T-helper 17 cell (primary cell): ENCODE data around the gene COL5A2. TPM values are rescaled to one million over a fixed set of nuclear protein-coding genes. Genes with fewer than 3 reads are reported as not detected.

ENCODE experiments used
- ATAC-seq: fragments of 150-1000 bp; cut with Tn5 transposase; 2 replicates; pipeline ENCODE4 v1.10.0; 2021; ENCODE audit warnings: mild to moderate bottlenecking, moderate library complexity
- DNase-seq, 3 donors: peaks; one replicate each; pipeline versions ENCODE4 v3.0.0 to v3.0.0-alpha.2; 2020 to 2021
- H3K9me3 ChIP-seq: one replicate; pipeline ENCODE4 v1.7.0; 2013; ENCODE audit warnings: low read length, mild to moderate bottlenecking; ENCODE audit not compliant: control insufficient read depth, poor library complexity, severe bottlenecking
- H3K27ac Mint-ChIP-seq: one replicate; pipeline ENCODE4 v1.8.0; 2022; ENCODE audit warnings: mild to moderate bottlenecking, moderate library complexity, mixed read lengths
- H3K27me3 Mint-ChIP-seq: one replicate; pipeline ENCODE4 v1.8.0; 2022; ENCODE audit warnings: mixed read lengths
- H3K36me3 Mint-ChIP-seq: one replicate; pipeline ENCODE4 v1.8.0; 2022; ENCODE audit warnings: low read depth, mixed read lengths
- H3K4me1 Mint-ChIP-seq: one replicate; pipeline ENCODE4 v1.8.0; 2022; ENCODE audit warnings: mild to moderate bottlenecking, mixed read lengths
- H3K4me3 Mint-ChIP-seq: one replicate; pipeline ENCODE4 v1.8.0; 2022; ENCODE audit warnings: mild to moderate bottlenecking, moderate library complexity, mixed read lengths
- total RNA-seq, 4 donors: library from RNA in 2 of 4; stranded (reverse) in 2 of 4; gene quantifications; one replicate each; pipeline ENCODE4 v1.2.3 and lab custom pipeline; 2022 to 2026

COL5A2 gene
- total RNA-seq, 2 donors from 2014 or later: 0.18 to 0.37 TPM

DNA sequence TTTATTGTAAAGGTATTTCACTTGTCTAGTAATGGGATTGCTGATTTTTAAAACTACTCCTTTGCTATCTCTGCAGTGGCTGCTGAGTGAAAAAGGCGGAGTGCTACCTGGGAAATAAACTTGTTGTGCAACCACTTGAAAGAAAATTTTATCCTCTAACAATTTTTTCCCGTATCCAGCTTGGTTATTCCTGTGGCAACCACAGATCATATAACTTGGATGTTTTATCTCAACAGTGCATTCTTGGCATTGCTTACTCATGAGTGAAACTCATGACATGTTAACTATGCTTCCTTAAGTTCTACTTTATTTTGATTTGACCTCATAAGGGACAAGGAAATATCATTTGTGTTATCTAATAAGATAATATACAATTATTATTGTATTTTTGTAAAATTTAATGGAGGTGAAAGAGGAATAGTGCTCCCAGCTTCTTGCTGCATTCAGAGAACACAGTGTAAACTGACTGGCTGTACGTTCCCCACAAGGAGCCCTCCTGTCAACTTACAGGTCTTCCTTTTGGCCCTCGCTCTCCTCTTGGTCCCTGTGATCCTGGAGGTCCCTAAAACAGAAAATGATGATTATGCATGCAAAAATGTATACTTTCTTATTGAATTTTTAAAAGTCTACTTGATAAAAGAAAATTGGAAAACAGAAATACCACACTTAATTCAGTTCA is 82.7 kb downstream of the COL5A2 start:
- ATAC-seq (no peak), DNase-seq (no peak)
- H3K4me1 Mint-ChIP-seq: no peaks in the 10 kb centered on the region
- H3K4me3 Mint-ChIP-seq: no peak overlapping the region
- no peak overlapping the region for H3K27ac Mint-ChIP-seq
- H3K9me3 ChIP-seq: no peaks in the 10 kb centered on the region
- H3K27me3 Mint-ChIP-seq: peaks cover 6% of the 10 kb centered on the region
- no peaks in the 10 kb centered on the region for H3K36me3 Mint-ChIP-seq

DNA sequence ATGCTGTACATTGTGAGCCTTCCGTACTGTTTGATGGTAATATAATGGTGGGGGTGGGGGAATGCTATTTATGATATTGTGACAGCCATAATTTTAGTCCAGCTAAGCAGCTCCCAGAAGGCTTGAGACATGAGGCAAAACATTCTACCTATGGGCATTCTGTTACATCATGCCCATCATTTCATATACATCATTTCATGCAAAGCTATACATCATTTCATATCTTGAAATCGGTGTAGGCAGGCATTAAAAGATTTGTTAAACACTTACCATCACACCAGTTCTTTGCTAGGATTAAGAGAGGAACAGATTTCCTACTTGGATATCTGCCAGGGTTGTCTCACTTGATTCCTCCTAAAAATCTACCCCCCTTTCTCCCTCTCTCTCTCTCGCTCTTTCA is 84.5 kb downstream of the COL5A2 start:
- no peak overlapping the region for H3K27ac Mint-ChIP-seq
- no peak overlapping the region for H3K4me3 Mint-ChIP-seq
- DNase-seq (no peak), ATAC-seq (no peak)
- H3K27me3 Mint-ChIP-seq: peaks cover 6% of the 10 kb centered on the region
- peaks cover 3% of the 10 kb centered on the region for H3K4me1 Mint-ChIP-seq
- no peaks in the 10 kb centered on the region for H3K36me3 Mint-ChIP-seq
- H3K9me3 ChIP-seq: no peaks in the 10 kb centered on the region

DNA sequence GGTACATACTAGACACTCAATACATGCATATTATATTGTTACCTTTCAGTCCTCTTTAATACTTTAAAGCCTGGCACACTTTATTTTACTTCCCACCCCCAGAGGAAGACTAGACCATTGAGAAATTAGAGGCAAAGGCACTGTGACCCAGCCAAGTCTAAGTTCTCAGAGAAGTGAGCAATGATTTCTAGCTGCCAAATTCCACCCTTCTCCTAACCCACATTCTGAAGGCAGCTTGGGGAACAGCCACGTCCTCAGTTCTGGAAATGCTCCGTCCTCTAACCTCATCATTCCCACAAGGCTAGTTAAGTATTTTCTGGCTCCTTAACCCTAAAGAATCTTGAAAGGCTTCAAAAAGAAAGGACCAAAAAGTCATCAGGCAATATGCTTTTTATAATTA is 86.6 kb downstream of the COL5A2 start:
- no peak for DNase-seq
- H3K27me3 Mint-ChIP-seq: peaks cover 6% of the 10 kb centered on the region
- no peaks in the 10 kb centered on the region for H3K9me3 ChIP-seq
- no peaks in the 10 kb centered on the region for H3K36me3 Mint-ChIP-seq
- H3K27ac Mint-ChIP-seq: no peak overlapping the region
- ATAC-seq: no peak
- H3K4me3 Mint-ChIP-seq: no peak overlapping the region
- peaks cover 8% of the 10 kb centered on the region for H3K4me1 Mint-ChIP-seq

DNA sequence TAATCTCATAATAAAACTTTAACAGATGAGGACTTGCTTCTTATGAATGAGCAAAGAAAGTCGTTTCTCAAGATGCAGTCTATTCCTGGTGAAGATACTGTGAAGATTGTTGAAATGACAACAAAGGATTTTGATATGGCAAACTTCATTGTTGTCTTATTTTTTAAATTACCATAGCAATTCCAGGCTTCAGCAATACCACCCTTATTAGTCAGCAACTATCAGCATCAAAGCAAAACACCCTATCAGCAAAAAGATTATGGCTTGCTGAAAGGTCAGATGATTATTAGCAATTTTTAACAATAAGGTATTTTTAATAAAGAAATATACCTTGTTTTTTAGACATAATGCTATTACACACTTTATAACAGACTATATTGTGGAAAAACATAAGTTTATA is 88.3 kb downstream of the COL5A2 start:
- H3K27me3 Mint-ChIP-seq: peaks cover 6% of the 10 kb centered on the region
- no peak for ATAC-seq

DNA sequence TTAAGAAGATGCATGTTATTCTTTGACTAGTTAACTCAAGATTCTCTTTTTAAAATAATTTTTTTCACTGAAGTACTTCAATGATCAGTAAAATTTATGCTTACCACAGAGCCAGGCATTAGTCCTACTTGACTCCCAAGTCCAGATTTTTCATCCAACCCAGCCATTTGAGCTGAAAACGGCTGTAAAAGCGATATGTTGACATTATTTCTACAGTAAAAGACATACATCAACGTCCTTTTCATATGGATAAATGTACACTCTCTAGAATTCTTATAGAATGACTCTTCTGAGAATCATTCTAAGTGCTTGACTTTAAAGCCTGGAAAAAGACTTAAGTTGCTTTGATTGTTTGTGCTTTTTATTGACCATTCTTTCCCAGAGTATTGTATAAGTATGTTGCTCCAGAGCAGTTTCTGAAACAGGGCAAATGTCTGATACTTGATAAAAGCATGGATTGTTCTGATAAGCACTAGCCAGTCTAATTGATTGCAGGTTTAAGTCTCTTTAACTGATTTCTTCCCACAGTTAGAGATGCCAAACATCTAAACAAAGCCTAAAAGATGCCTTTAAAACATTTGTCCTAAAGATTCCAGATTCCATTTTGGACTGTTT is 90.9 kb downstream of the COL5A2 start:
- H3K9me3 ChIP-seq: no peaks in the 10 kb centered on the region
- ATAC-seq (no peak), DNase-seq (no peak)
- Mint-ChIP-seq H3K27me3 (no peaks in the 10 kb centered on the region), H3K36me3 (no peaks in the 10 kb centered on the region), H3K4me3 (no peak overlapping the region), H3K27ac (no peak overlapping the region), H3K4me1 (peaks cover 8% of the 10 kb centered on the region)

More for the DNA sequence above, 88.3 kb downstream of the COL5A2 start:
- Mint-ChIP-seq H3K27ac (no peak overlapping the region), H3K4me1 (peaks cover 8% of the 10 kb centered on the region), H3K36me3 (no peaks in the 10 kb centered on the region), H3K4me3 (no peak overlapping the region)
- DNase-seq: no peak
- H3K9me3 ChIP-seq: no peaks in the 10 kb centered on the region

DNA sequence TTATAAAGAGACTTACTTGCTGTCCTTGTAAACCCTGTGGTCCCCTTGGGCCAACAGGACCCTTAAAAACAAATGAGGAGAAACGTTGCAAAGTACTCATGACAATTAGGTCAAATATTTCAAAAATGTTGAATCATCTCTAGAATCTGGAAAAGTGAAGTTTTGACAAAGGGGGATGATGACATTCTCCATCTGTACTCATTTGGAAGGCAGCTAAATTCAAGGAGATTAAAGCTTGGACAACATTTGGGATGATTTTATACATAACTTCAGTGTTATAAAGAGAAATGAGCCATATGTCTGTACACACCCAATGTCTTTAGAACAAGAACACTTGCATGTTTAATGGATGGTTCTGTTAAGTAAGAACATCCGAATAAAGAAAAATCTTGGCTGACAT is 92.9 kb downstream of the COL5A2 start:
- Mint-ChIP-seq H3K4me1 (peaks cover 11% of the 10 kb centered on the region), H3K27ac (no peak overlapping the region)

DNA sequence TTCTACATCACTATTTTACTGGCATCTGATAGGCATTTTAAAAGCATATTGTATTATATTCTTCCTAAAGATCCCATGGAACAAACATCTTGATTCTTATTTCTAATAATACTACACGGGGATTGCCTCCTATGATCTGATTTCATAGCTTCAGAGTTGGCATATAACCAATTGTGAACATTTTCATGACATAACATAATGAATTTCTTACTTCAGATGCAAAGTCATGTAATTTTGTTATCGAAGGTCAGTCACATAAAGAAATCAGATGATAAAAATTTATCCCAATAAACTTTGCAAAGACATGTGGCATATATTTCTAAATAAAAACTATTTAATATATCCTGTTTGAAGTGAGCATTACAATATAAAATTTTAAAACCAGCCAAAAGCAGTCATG is 93.3 kb downstream of the COL5A2 start:
- no peak for DNase-seq
- no peaks in the 10 kb centered on the region for H3K9me3 ChIP-seq

More for the DNA sequence above, 92.9 kb downstream of the COL5A2 start:
- no peaks in the 10 kb centered on the region for H3K27me3 Mint-ChIP-seq
- no peaks in the 10 kb centered on the region for H3K36me3 Mint-ChIP-seq
- ATAC-seq: no peak
- no peaks in the 10 kb centered on the region for H3K9me3 ChIP-seq
- no peak for DNase-seq
- H3K4me3 Mint-ChIP-seq: no peak overlapping the region

DNA sequence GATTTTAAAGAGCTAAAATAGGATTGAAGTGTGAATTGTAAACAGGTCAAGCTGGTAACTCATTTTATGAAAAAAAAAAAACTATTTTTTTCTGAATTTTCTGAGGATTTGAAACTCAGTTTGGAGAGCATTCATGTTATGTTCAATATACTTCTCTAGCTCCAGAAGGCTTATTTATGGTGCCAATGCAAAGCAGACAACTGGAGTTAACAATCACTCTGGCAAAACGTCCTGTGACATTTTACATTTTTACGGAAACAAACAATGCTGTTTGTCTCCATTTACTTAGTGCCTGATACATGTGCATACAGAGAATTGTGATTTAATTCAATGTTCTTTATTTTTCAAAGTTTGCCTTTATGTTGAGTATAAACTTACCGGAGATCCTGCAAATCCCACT is 96.0 kb downstream of the COL5A2 start:
- ATAC-seq: no peak
- Mint-ChIP-seq H3K36me3 (no peaks in the 10 kb centered on the region), H3K4me3 (no peak overlapping the region), H3K4me1 (peaks cover 4% of the 10 kb centered on the region), H3K27me3 (no peaks in the 10 kb centered on the region), H3K27ac (no peak overlapping the region)
- DNase-seq: no peak
- H3K9me3 ChIP-seq: no peaks in the 10 kb centered on the region

More for the DNA sequence above, 93.3 kb downstream of the COL5A2 start:
- Mint-ChIP-seq H3K4me3 (no peak overlapping the region), H3K36me3 (no peaks in the 10 kb centered on the region), H3K4me1 (peaks cover 11% of the 10 kb centered on the region), H3K27me3 (no peaks in the 10 kb centered on the region), H3K27ac (no peak overlapping the region)
- ATAC-seq: no peak

DNA sequence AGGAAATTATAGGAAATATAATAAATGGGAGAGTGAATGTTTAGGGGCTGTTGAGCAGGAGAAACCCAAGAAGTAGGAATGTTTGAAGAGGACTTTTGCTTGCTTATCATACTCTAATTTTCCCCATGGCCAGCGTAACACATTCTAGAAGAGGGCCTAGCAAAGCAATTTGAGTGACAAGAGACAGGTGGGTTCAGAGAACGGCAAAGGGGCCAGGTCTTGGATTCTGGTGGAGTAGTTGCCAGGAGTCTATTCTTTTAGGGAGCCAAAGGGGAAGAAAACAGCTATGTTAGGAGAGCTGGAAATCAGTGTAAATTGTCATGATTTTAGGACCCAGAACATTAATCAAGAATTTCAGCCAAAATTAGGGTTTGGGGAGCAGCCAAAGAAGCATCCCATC is 96.5 kb downstream of the COL5A2 start:
- Mint-ChIP-seq H3K27me3 (no peaks in the 10 kb centered on the region), H3K4me1 (peaks cover 4% of the 10 kb centered on the region), H3K27ac (no peak overlapping the region), H3K36me3 (no peaks in the 10 kb centered on the region), H3K4me3 (no peak overlapping the region)
- H3K9me3 ChIP-seq: no peaks in the 10 kb centered on the region
- DNase-seq: no peak
- ATAC-seq: no peak

DNA sequence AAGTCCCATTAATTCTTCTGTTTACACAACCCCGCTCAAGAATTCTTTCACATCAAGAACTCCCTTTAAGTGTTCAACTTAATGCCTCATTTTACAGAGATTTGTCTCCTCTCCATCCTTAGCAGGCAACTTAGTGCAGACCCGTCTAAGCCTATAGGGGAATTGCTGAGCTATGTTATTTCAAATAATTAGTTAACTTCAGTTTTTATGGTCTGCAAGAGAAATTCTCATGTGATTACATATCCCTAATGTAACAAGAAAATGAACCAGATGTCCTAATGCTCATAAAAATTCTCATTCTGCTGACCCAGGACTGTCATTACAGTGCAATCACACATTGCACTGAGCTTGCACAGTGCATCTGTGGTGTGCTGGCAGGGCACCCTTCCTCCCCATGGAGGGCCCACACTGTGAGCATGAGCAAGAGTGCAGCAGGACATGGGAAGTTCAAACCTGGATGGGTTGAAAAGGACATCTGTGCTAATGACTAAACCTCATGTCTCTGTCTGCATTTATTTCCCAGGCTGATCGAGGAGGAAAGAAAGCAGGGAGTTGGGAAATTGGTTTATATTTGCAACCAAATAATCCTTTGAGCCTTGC is 97.1 kb downstream of the COL5A2 start:
- no peak for DNase-seq
- Mint-ChIP-seq H3K4me1 (peaks cover 4% of the 10 kb centered on the region), H3K4me3 (no peak overlapping the region), H3K36me3 (no peaks in the 10 kb centered on the region), H3K27ac (no peak overlapping the region), H3K27me3 (no peaks in the 10 kb centered on the region)
- no peak for ATAC-seq
- H3K9me3 ChIP-seq: no peaks in the 10 kb centered on the region

DNA sequence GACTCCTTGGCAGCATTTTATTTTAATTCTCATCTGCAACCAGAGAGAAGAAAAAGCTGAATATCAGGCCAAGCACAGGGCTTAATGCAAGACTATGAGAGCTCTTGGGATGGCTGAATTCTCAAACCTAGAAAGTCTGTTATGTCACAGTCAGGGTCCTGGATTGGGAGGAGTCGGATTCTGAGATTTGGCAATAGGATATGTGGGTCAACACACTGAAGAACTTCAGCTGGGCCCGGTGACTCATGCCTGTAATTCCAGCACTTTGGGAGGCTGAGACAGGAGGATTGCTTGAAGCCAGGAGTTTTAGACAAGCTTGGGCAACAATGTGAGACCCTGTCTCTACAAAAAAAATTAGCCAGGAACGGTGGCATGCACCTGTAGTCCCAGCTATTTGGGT is 103.0 kb downstream of the COL5A2 start:
- Mint-ChIP-seq H3K4me3 (no peak overlapping the region), H3K27ac (no peak overlapping the region), H3K4me1 (no peaks in the 10 kb centered on the region), H3K27me3 (no peaks in the 10 kb centered on the region), H3K36me3 (no peaks in the 10 kb centered on the region)
- no peaks in the 10 kb centered on the region for H3K9me3 ChIP-seq
- ATAC-seq (no peak), DNase-seq (no peak)

DNA sequence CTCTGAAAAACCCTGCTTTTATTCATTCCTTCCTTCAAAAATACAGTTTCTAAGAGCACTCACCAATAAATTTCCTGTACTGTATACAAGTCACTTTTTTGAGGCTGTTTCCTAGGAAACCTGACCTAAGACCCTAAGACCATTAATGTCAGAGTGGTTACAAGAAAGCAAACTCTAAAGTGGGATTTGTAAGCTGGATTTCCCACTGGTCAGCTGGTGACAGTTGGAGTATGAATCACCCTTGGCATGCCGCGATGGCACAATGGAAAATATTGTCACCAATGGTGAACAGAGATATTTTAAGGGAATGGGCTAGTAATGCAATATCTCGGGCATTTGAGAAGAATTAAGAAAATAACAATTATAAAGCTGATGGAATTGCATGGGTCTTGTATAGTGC is 103.4 kb downstream of the COL5A2 start:
- Mint-ChIP-seq H3K4me3 (no peak overlapping the region), H3K27me3 (no peaks in the 10 kb centered on the region), H3K4me1 (no peaks in the 10 kb centered on the region), H3K36me3 (no peaks in the 10 kb centered on the region), H3K27ac (no peak overlapping the region)
- ATAC-seq: no peak
- DNase-seq: no peak
- no peaks in the 10 kb centered on the region for H3K9me3 ChIP-seq

DNA sequence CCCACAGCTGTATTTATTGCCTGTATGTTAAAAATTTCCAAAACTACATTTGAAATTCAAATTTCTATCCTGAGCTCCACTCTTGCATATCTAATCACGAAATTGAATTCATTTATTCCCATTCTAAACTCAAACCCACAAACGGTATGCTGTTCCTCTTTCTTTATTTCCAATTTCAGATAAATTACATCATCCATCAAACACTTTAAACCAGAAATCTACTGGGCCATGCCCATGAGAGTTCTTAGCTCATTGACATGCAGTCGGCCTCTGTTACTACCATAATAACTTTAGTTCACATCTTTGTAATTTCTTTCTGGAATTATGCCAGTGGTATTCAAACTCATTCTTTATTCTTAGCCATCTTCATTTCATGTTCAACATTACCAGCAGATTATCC is 105.1 kb downstream of the COL5A2 start:
- DNase-seq (no peak), ATAC-seq (no peak)
- no peaks in the 10 kb centered on the region for H3K27me3 Mint-ChIP-seq
- no peaks in the 10 kb centered on the region for H3K36me3 Mint-ChIP-seq
- H3K4me3 Mint-ChIP-seq: no peak overlapping the region
- no peak overlapping the region for H3K27ac Mint-ChIP-seq
- H3K4me1 Mint-ChIP-seq: no peaks in the 10 kb centered on the region
- no peaks in the 10 kb centered on the region for H3K9me3 ChIP-seq

DNA sequence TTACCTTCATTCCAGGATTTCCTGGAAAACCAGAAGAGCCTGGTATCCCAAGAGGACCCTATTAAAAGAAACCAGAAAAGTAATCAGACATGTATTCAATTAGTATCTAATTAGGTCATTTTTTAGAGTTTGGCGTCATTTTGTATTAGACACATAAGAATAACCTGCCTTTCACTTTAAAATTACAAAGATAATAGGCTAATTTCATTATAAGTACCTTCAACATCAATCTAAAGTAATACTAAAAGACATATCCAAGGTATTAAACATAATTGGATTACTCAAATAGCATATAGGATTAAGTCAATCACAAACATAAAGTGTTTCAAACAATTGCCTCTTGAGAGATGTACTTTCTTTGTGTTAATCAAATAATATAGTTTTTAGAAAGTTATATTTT is 107.5 kb downstream of the COL5A2 start:
- ATAC-seq (no peak), DNase-seq (no peak)
- Mint-ChIP-seq H3K27me3 (no peaks in the 10 kb centered on the region), H3K27ac (no peak overlapping the region), H3K4me3 (no peak overlapping the region), H3K36me3 (no peaks in the 10 kb centered on the region), H3K4me1 (no peaks in the 10 kb centered on the region)
- H3K9me3 ChIP-seq: no peaks in the 10 kb centered on the region
